Activated T-cell treated with anti-CD3 and anti-CD28 coated beads for 1 hour (primary cell): ENCODE results near the gene SMIM44.
"Not testable (repeated sequence)": the region's sequence is repeated elsewhere in the genome, so short reads cannot be mapped to it uniquely, and the experiment has no call there.

Experiments
- DNase-seq: peaks from one replicate; pipeline ENCODE4 v3.0.0-alpha.2; 2020; ENCODE audit warnings: low read depth

The SMIM44 gene

DNA sequence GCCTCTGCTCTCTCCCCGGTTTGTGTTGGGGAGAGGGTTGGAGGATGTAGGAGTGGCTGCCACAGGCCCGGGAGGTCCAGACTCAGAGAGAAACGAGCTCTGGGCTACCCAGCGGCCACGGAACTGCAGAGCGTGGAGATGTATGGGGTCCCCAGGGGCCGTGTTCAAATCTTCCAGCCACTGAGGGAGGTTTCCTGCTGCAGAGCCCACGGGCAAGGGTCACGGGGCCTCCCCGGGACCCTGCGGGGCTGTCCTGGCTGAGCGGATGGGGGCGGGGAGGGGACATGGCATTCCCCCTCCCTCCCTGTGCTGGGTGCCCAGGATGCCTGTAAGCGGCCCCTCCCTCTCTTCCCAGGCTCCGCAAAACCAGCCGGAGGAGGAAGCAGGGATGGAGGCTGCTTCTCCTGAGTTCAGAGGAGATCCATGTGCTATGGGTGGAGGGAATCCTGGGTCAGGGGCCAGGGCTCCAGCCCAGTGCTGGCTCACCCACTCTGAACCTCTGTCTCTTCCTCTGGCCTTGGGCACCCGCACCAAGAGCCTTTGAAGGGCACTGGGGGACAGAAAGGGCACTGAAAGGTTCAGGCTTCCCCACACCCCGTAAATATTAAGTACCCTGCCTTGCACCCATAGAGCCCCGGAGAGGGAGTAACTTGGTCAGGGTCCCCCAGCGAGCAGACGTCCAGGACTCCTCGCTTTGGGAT lies 25.6 kb downstream of the SMIM44 start:
- no peak for DNase-seq

- no peak for DNase-seq
Observed at GRCh38 chr19:3456925-3457527, 26.2 kb downstream of the SMIM44 start.

- no peak for DNase-seq
Observed at GRCh38 chr19:3455960-3456601, 27.2 kb downstream of the SMIM44 start.

DNA sequence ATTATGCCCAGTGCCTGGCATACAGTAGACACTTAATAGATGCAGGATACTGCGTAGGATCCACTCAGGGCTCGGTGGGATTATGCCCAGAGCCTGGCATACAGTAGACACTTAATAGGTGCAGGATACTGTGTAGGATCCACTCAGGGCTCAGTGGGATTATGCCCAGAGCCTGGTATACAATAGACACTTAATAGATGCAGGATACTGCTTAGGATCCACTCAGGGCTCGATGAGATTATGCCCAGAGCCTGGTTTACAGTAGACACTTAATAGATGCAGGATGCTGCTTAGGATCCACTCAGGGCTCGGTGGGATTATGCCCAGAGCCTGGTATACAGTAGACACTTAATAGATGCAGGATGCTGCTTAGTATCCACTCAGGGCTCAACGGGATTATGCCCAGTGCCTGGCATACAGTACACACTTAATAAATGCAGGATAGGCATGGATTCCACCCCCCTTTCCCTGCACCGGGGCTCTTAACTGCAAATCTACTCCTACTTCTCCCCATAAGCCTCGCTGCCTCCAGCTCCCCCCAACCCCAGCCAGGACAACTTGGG lies 27.8 kb downstream of the SMIM44 start:
- no peak for DNase-seq

GRCh38 chr19:3454656-3455392 lies 28.4 kb downstream of the SMIM44 start:
- no peak for DNase-seq

GRCh38 chr19:3453840-3454239 lies 29.4 kb downstream of the SMIM44 start:
- no peak for DNase-seq

DNA sequence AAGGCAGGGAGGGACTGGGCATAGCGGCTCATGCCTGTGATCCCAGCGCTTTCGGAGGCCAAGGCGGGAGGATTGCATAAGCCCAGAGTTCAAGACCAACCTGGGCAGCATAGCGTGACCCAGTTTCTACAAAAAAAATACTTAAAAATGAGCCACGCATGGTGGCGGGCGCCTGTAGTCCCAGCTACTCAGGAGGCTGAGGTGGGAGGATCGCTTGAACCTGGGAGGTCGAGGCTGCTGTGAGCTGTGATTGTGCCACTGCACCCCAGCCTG lies 30.4 kb downstream of the SMIM44 start:
- not testable (repeated sequence) for DNase-seq

DNA sequence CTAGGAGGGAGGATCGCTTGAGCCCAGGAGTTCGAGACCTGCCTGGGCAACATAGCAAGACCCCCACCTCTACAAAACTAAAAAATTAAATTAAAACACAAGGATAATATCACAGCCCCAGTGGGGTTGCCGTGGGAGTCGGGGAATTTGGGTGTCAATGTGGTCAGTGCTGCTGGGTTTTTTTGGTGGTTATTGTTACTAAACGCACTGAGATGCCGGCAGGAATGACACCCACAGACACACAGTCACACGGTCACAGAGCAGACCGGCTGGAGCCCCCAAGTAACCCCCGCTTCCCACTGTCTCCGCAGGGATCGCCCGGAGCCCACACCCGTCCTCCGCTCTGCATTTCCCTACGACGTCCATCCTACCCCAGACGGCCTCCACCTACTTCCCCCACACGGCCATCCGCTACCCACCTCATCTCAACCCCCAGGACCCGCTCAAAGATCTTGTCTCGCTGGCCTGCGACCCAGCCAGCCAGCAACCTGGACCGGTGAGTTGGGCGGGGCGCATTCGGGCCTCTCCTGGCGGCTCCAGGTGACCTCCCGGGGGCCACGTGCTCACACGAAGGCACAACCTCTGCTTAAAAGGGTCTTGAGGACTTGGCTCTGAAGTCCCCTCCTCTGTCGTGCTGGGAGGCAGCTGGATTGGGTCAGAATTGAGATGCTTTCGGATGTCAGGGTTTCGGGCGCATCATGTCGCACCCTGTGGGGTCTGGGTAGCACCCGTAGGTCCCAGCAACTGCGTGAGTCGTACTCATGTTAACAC lies 30.9 kb downstream of the SMIM44 start:
- DNase-seq, result no peak

GRCh38 chr19:3451451-3451866 lies 31.8 kb downstream of the SMIM44 start:
- DNase-seq, result no peak

- no peak for DNase-seq
Observed at GRCh38 chr19:3450796-3451411, 32.3 kb downstream of the SMIM44 start.

- no peak for DNase-seq
Observed at GRCh38 chr19:3448616-3449334, 34.5 kb downstream of the SMIM44 start.

- not testable (repeated sequence) for DNase-seq
Observed at GRCh38 chr19:3446657-3447056, 36.6 kb downstream of the SMIM44 start.

DNA sequence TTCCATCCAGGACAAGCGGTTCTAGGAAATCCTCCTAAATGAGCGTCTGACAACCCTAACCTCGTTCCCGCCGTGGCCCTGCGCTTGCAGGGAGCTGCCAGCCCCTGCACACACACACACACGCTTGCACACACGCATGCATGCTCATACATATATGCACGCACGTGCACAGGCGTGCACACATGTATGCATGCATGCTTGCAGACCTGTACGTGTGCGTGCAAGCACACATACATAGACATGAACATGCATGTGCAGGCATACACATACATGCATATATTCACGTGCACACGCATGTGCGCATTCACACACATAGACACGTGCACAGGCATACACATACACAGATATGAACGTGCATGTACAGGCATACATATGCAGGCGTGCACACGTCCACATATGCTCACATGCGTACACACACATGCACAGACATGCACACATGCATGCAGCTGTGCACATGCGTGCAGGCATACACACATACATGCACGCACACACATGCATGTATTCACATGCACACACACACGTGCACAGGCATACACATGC lies 38.5 kb downstream of the SMIM44 start:
- no peak for DNase-seq

- DNase-seq, result no peak
Observed at GRCh38 chr19:3443840-3444694, 39.2 kb downstream of the SMIM44 start.

GRCh38 chr19:3442487-3443071 lies 40.7 kb downstream of the SMIM44 start:
- DNase-seq, result no peak

DNA sequence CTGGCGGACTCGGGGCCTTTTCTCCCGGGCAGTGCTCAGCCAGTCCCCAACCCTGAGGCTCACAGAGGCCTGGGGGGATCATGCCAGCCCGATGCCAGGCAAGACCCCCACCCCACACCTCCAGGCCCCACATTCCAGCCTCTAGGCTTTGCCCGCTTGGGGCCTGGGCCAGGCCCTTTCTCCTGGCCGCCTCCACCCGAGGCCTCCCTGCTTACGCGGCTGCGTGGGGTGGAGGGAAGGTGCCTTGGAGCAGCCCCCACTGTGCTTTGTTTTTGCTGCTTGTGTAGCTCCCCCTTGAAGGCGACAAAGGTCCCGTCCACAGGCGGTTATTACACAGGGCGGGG lies 41.3 kb downstream of the SMIM44 start:
- DNase-seq, result no peak

DNA sequence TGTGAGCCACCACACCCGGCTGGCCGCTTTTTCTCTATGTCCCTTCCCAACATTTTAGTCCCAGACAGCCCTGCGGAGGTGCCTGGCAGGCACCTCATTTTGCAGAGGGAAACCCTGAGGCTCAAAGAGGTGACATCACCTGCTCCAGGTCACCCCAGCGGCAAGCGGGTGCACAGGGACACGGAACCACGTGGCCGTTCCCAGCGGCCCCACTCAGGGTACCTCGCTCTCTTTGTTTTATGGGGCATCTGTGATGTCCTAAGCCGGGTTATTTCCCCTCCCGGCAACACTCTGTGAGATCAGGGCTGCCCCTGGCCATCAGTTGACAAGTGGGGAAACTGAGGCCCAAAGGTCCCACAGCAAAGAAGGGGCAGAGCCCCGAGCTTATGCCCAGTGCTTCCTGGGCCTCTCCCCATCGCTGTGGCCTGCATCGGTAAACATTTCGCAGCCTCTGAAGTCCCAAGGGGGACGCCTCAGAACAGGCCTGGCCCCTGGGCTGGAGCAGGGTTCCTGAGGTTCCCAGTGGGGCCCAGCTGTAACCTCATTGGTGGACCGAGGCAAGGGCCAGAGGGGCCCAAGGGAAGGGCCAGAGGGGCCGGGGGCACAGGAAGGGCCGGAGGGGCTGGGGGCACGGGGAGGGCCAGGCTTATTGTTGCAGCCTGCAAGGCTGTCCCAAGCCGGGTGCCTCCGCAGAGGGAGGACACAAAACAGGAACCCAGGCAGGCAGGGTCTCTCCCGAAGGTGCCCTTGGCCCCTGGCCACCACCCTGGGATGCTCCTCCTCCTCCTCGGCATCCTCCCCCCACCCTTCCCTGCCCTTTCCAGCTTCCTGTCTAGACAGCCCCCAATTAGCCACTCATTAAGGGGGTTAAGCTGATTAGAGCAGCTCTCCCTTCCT lies 41.9 kb downstream of the SMIM44 start:
- DNase-seq, result no peak

- peak; percentile 39 for DNase-seq
Observed at GRCh38 chr19:3440082-3440481, 43.2 kb downstream of the SMIM44 start.
